NOMO-1 treated with DMSO at 0.1 percent for 48 hours (cell line): ENCODE measurements around the gene TIFAB.

Experiments used
- DNase-seq: peaks from one replicate; lab custom pipeline; 2025; ENCODE audit not compliant: unreplicated experiment; lab: John Stamatoyannopoulos, UW

TIFAB gene

DNA sequence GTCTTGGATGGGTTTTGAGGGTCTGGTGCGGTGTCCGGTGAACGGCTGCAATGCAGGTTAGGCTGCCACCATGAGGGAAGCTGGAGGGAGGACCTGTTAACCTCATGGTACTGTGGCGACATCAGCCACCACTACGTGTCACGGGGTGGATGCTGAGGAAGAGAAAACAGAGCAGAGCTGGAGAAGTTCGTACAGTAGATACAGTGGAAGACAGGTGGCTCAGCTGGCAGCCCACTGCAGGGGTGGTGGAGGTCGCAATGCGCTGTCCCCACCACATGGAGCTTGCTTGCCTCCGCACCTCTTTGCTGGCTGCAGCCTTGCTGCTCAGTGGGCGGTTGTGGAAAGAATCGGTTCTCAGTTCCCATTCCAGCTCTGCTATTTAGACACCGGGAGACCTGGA lies 7.8 kb downstream of the TIFAB start:
- peak; percentile 9 for DNase-seq

DNA sequence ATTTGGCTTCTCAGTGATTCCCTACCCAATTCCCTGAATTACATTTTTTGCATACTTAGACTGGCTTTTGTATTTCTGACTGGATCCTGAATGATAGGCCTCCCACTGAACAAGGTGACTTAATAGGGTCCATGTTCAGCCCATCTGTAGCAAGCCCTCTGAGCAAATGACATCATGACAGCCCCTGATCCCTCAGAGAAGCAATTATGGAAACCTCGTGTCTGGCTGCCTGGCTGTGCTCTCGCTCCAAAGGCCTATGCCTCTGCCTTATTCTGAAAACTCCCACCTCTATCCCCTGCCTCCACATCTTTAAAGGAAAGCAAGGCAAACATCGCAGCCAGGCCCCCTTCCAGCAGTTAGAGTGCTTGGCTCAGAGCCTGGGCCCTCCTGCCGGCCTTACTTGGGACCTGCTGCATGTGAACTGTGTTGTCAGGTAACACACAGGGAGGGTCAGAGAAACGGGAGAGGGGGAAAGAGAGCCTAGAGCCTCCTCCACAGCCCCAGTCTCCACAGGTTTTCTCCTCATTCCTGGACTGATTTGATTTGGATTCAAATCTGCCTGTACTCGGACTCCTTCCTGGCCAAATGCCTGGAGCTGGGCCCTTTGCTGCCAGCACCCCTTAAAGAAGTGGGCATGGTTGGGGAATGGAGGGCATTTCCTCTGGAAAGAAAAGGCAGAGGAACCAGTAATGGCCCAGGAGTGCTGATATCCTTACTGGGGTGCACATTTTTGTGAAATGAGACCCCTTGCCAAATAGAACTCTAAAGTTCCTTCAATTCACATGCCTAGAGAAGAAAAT lies 8.8 kb downstream of the TIFAB start:
- no peak for DNase-seq

DNA sequence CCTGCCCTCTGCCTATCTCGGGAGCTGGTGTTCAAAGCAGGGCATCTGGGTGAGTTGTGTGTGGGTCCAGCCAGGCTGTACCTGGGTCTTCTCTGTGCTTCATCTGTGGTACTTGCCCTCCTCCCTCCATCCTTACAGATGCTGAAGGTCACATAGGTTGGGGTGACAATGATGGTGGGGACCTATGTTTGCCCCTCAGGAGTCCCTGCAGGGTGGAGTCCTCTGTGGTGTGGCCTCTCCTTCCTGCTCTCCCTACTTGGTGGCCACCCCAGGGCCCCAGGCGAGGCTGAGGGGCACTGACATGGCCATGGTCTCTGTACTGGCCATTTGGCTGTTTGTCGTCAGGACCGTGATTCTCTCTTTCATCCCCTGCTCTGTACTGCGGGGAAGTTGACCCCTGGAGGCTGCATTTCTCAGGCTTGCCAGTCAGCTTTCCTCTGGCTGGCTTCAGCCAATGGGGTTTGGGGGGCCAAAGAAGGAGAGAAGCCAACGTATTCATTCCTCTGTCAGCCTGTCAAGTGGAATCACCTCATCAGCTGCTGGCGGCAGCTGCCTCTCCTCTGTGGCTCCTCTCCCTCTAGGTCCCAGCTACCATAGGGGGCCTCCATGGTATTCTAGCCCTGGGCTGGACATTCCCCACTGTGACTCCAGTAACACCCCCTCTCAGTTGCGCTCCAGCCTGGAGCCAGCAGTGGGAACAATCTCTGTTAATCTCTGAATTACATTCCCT lies 9.6 kb downstream of the TIFAB start:
- DNase-seq: no peak

DNA sequence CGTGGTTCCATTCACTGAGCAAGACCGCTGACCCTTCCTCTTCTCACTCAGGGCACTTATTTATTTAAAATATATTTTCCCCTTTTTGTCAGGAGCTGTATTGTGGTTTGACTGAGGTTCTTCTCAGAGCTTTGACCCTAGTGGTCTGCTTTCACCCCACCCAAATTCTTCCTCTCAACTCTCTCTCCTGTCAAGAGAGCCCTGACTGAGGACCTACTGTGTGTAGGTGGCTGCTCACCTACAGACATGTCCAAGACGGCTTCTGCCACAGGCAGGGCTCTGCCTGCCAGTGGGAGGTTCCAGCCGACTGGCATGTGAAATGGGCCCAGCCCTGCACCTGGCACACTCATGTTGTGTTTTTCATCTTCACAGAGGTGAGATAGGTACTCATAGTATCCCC lies 10.2 kb downstream of the TIFAB start:
- DNase-seq: no peak

DNA sequence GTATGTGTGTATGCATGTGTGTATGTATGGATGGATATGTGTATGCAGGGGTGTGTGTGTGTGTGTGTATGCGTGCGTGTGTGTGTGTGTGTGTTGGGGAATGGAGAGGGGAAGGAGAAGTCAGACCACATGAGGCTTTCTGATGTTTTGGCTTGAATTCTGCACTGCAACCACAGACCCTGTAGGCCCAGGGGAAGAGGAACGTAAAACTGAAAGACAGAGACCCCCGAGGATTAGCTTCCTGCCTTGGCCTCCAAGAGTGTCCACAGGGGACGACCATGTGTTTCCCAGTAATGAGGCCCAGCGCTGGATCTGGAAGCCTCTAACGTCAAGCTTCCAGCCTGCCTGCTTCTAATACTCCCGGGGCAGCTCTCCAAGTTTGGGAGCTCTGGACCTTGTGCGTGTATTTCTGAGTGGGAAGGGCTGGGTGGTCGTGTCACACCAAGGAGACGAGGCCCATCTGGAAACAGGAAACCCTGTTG lies 10.8 kb downstream of the TIFAB start:
- DNase-seq: peak; percentile 14

DNA sequence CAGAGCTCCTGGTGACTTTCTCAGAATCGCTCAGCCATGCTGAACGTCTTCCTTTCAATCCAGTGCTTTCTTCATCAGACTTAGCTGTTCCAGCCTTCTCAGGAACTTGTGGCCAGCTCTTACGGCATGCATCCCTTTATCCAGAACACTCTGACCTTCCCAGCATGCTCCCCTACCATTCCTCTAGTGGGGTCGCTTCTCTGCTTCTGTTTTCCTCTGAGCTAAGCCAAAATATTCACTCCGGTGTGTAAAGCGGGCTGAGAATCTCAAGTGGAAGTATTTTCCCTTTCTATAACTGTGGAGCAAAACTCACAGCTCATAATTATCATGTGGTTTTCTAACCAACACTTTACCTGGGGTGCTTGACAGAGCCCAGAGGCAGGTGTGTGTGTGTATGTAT lies 11.2 kb downstream of the TIFAB start:
- DNase-seq: no peak

DNA sequence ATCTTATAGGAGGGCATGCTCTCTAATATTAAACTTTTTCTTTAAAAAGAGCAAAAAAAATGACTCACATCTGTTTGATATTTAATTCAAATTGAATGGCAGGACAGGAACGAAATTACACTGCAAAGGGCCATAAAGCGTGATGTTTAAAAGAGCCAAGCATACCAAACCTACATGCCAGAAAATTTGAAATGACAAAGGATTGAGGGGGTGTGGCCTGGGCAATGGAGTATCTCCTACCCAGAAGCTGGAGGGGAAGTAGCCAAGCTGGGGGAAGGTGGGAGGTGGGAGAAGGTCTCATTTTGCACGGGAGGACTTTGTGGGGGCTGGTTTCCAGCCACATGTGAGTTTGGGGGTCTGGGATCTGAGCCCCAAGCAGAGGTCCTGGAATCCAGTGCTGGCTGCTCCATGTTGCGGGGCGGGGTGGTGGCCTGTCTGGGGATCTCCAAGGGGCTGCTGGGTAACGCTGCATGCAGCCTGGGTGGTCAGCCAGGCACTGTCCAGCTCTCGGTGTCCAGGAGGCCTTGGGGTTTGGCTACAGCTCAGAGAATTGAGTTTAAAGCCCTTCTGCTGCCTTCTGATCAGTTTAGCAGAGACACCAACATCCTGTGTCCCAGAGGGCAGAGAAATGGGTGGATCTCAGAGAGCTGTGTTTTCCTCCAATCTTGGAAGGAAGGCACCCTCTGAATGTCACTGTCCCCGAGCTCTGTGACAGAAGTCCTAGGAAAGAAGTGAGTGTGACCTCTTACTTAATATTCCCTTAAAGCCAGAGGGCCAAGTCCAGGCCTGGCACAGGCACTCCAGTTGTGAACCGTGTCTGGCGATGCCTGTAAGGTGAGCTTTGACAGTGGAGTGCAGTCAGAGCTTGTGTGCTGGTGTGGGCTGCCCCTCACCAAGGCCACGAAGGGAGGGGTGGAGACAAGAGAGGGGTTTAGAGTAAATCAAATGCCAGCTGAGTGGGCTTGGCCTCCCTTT lies 12.6 kb downstream of the TIFAB start:
- no peak for DNase-seq

DNA sequence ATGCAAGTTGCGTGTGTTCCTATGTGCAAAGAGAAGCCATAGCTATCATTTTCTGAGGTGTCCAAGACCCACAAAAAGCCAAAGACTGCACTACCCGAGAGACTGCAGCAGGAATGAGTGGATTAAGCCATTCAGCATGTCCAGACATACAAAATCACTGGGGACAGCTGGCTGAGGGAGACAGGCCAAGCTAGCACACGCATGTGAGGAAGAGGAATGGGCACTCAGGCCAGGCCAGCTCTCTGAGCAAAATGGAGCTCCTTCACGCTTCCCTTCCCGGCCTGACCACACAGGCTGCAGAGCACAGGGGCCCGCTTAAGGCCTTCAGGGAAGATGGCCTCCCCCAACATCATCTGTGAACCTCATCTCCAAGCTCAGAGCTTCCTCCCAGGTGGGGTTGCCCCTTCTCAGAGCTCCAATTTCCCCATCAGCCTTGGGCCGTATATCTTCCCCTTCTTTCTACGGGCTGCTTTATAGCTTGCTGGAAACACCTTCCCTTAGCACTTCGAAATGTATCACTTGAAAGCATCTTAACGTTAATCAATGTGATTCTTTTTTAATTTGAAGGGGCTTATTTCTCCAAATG lies 13.4 kb downstream of the TIFAB start:
- DNase-seq: no peak

DNA sequence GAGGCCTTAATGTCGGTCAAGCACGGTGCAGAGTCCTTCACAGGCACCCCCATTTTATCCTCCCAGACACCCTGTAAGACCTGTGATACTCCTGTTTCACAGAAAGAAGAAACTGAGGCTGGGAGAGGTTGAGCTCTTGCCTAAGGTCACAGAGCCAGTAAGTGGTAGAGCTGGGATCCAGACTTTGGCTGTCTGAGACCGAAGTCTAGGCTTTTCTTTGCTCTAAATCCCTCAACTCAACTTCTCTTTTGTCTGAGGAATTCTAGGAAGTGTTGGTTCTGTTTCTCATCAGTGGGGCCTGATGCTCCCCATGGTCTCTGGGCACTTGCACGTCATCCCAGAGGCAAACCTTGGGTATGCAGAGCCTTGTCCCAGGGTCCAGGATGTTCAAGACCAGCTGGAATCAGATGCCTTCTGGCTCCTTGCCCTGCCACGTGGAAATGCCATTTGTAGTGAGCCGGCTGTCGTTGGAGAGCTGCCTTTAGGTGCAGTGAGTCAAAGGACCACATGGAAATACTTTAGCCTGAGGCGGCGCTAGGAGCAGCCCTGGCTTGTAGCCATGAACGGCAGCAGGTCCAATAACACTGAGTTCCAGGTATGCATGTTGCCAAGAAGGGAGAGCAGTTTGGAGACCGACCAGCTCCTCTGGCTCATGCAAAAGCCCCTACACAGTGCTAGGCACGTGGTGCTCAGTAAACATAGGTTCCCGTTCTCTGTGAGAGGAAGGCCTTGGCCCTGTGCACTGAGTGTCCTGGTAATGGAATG lies 14.2 kb downstream of the TIFAB start:
- no peak for DNase-seq

DNA sequence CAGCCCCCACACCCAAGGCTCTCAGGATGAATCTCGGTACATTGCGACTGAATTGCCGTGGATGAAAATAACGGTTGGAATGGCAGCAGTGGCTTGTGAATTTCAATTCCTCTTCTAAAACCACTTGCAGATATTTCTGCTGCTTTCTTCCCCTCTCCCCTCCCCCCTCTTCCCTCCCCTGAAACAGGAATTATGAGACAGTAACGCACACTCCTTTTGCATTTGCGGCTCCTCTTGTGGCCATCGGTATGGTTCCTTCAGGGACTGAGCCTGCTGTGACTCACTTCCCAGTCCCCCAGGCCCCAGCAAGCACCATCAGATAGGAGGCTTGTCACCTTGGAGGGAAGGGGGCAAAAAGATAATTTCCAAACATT lies 14.7 kb downstream of the TIFAB start:
- peak; percentile 87 for DNase-seq

DNA sequence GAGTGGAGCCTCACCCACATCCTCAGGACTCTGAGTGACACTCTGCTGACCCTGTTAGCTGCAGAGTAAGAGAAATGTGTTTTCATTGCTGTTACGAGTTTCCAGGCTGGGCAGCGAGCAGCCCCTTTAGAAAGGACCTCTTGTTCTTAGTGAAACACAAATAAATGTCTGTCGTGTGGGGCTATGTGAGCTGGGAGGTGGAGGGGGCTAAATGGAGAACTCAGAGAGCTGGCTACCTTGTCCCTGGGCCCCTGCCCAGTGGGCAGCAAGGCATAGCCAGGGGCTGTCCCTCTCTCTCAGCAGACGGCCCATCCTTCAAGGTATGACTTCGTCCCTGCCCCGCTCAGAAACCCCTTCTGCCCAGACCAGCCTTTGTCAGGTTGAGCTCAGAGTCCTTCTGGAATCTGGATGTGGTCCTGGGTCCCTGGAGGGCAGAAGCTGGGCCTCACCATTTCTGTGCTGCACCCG lies 15.2 kb downstream of the TIFAB start:
- DNase-seq: no peak

DNA sequence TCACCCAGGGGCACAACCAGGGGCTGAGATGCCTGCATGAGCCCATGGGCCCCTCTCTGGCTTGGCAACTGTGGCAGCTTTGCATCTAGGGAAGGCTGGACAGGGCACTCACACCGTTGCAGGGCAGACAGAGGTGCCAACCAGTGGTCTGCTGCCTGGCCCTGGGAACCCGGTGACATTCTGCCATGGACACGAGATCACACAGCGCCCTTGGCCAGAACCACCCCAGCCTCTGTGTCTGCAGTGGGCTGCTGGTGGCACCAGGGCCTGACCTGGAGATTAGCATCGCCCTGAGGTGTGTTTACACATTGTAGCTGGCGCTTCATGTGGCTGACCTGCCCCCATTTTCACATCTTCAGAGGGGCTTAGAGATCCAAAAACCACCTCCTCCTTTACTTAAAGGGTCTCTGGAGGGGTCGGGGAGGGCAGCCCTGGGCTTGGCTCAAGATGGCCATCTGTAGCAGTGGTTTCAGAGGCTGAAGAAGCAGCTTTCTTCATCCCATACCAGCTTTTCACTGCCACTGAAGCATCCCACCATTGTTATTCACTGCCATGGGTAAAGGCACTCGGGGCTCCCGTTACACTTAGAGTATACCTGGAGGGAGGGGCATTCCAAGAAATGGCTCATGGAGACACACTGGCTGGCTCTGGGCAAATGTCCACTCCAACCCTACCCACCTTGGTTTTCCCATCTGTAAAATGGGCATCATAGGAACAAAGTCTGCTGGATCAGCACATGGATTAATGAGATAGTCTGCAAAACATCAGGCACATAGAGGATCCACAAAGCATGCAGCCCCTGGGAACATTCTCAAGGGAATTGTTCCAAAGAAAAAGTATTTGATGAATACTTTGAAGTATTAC lies 16.5 kb downstream of the TIFAB start:
- no peak for DNase-seq

DNA sequence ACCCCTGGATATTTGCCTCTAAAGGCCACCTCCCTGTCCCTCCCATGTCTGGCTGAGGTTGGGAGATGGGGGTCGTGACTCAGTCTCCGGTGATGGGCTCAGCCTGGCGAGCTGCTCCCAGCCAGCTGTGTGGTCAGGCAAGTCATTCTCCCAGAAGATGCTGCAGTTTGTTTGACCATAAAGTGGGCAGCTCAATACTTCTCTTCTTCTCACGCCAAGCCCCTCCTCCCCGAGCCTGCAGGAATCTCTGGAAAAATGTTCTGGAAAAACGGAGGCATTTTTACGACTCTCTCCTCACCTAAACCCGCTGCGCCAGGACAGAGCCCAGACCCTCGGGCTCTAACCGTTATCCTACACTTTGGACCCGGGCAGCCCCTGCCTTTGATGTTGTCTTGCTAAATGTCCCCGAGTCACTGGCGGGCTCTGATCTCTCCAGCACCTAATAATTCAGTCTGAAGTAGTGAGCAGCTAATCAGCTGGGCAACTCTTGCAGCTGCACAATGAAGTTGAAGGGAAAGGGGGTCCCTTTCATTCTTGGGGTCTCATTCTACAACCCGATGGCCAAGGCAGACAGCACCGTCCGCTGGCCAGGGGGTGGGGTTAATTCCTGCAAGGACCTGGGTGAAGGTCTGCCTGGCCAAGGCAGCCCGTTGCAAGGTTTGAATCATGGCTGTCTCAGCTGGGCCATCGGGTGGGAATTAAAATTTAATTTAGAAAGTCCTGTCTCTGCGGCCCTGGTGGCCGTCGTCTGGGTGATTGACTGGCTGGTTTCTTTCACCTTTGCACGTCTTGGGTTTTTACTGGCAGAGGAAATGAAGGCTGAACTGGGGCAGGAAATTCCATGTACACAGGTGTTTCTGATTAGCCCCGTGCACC lies 17.3 kb downstream of the TIFAB start:
- no peak for DNase-seq

DNA sequence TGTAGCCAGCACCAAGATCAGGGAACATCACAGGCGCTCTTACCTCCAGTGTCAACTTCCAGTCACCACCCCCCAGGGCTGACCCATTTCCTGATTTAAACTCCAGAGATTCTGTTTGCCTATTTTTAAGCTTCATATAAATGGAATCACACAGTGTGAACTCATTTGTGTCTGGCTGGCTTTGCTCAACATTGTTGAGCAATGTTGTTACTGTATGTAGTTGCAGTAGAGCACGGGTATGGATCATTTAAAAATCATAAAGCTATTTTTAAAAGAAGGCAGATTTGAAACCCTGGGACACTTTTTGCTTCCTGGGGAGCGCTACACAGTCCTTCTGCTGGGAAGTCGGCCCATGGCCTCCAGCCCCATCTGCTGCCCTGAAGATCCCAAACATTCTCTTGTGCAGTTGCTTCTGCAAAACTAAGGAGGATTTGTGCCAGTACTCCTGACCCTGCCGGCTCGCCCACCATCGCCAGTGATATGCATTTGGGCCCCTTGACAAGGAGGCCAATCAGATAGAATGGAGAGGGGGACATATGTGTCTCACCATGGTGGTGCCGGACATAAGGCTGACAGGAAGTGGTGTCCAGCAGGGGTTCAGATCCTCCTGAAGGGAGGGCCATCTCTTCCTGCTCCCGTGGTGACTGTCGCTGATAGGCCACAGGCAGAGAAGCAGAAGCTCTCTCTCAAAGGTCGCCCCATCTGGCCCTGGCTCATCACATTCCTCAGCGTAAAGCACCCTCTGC lies 18.3 kb downstream of the TIFAB start:
- DNase-seq: peak; percentile 73

DNA sequence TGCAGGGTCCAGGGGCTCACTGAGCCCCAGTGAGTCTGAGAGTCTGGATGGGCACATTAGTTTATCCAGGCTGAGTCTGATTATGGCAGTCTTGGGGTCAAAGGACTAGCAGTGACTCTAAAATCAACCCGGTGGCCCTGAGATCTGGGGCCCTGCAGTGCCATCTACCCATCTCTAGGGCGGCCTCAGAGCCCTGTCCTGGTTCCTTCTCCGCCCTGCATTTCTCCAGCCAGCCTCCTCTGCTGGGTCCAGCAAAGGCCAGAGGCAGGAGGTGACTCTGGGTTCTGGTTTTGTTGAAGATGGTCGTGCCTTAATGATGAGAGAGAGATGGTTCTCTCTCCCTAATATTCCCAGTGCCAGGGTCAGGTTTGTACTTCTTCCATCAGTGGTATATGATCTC lies 20.0 kb downstream of the TIFAB start:
- no peak for DNase-seq

DNA sequence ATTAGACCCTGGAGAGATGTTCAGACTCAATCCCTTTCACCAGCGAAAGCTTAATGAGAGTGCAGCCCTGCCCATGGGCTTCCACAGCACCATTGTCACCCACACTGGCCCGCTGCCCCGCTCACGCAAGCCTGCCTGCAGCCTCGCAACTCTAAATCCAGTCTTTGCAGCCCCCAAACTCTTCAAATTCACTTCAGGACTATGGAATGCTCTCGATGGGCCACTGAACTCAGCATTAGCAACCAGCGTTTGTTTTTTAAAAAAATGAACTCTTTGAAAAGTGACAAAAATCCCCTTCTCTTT lies 22.1 kb downstream of the TIFAB start:
- no peak for DNase-seq

DNA sequence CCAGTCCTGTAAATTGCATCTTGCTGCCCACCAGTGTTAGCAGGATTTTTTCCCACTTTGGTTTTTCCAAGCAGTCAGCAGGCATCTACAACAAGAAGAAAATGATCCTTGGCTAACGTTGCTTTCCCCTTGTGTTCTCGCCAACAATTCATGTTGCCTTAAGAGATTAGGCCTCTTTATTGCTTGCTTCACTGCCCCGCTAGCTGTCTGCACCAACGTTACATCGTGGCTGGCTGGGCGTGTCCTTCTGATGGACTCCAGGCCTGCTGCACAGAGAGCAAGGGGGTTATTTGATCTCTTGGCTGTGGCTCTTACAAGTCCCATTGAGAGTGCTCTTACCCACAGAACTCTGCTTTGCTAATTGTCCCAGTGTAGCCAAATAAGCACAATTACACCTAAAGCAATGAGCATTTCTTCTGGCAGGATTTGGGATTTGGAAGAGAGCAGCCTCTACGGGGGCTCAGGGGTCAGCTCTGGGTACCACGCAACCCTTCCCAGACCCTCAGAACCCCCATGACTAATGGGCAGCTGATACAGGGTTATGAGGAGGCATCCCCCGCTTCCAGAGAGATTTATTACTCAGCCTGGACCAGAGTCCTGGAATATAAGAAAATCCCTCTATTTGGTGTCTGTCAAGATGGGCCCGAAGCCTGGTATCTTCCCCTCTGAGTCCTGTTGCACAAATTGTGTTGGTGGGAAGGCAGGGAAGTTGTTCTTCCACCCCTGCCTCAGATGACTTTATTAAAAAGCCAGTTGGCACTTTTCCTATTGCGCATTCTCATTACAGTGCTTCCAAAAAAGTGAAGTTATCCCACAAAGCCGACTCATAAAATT lies 22.6 kb downstream of the TIFAB start:
- DNase-seq: no peak
